ENCODE data around the gene SETD5.
A peak's percentile ranks its signal among the peaks of the same experiment; 100 is the strongest.

The SETD5 gene
- total RNA-seq = 97.8 to 344 (median 135) reads per million in 9 experiments

- no peaks in the 10 kb centered on the region for H3K9me3 Mint-ChIP-seq
- DNase-seq (peak; percentile 99 to 100 (median 99)), ATAC-seq (replicated peaks) (peak; percentile 59)
- H3K27ac Mint-ChIP-seq = peak within 1 kb of the TSS; percentile 97 to 99
- peaks cover 65% of the 10 kb centered on the region for H3K36me3 Mint-ChIP-seq (ENCODE audit: insufficient read depth)
- H3K4me3 Mint-ChIP-seq = peak within 1 kb of the TSS; percentile 94 to 97
- no peaks in the 10 kb centered on the region for H3K27me3 Mint-ChIP-seq
- peaks cover 54 to 64% of the 10 kb centered on the region in 2 donors for H3K4me1 Mint-ChIP-seq (ENCODE audit: low read depth in 2 of 2)
Observed at GRCh38 chr3:9397332-9397905, at the start of gene SETD5. Gene SETD5 (plus strand): TSS chr3:9397615. CDS start chr3:9428939, 31,324 bp downstream.

- DNase-seq (no peak), ATAC-seq (replicated peaks) (no peak)
- Mint-ChIP-seq H3K4me1 (ENCODE audit: low read depth in 2 of 2) (peaks cover under 1% of the 10 kb centered on the region in 2 donors), H3K27ac (no peak overlapping the region), H3K4me3 (no peak overlapping the region), H3K9me3 (no peaks in the 10 kb centered on the region), H3K27me3 (no peaks in the 10 kb centered on the region), H3K36me3 (ENCODE audit: insufficient read depth) (no peaks in the 10 kb centered on the region)
Observed at GRCh38 chr3:9347887-9348286, 49.5 kb upstream of the SETD5 start.

- no peaks in the 10 kb centered on the region for H3K36me3 Mint-ChIP-seq (ENCODE audit: insufficient read depth)
- H3K4me3 Mint-ChIP-seq = no peak overlapping the region
- H3K27me3 Mint-ChIP-seq = no peaks in the 10 kb centered on the region
- no peak overlapping the region for H3K27ac Mint-ChIP-seq
- no peaks in the 10 kb centered on the region for H3K9me3 Mint-ChIP-seq
- DNase-seq (no peak), ATAC-seq (replicated peaks) (no peak)
- H3K4me1 Mint-ChIP-seq (ENCODE audit: low read depth in 2 of 2) = peaks cover 4 to 10% of the 10 kb centered on the region in 2 donors
Observed at GRCh38 chr3:9349321-9350117, 47.9 kb upstream of the SETD5 start.

- DNase-seq (no peak), ATAC-seq (replicated peaks) (no peak)
- H3K4me3 Mint-ChIP-seq = no peak overlapping the region
- no peak overlapping the region for H3K27ac Mint-ChIP-seq
- peaks cover 14 to 19% of the 10 kb centered on the region in 2 donors for H3K4me1 Mint-ChIP-seq (ENCODE audit: low read depth in 2 of 2)
- no peaks in the 10 kb centered on the region for H3K9me3 Mint-ChIP-seq
- H3K36me3 Mint-ChIP-seq (ENCODE audit: insufficient read depth) = no peaks in the 10 kb centered on the region
- no peaks in the 10 kb centered on the region for H3K27me3 Mint-ChIP-seq
Observed at GRCh38 chr3:9351709-9352126, 45.7 kb upstream of the SETD5 start.

- ATAC-seq (replicated peaks) (peak; percentile 60), DNase-seq (peak; percentile 51 to 57 (median 53))
- H3K4me1 Mint-ChIP-seq (ENCODE audit: low read depth in 2 of 2) = peaks cover 14 to 19% of the 10 kb centered on the region in 2 donors
- H3K36me3 Mint-ChIP-seq (ENCODE audit: insufficient read depth) = no peaks in the 10 kb centered on the region
- H3K27me3 Mint-ChIP-seq = no peaks in the 10 kb centered on the region
- H3K9me3 Mint-ChIP-seq = no peaks in the 10 kb centered on the region
- H3K4me3 Mint-ChIP-seq = no peak overlapping the region
- H3K27ac Mint-ChIP-seq = peak overlapping the region in 1 of 2 donors; percentile 54
Observed at GRCh38 chr3:9352917-9353752, 44.3 kb upstream of the SETD5 start.

- no peak for DNase-seq
- peaks cover 7 to 14% of the 10 kb centered on the region in 2 donors for H3K4me1 Mint-ChIP-seq (ENCODE audit: low read depth in 2 of 2)
- no peaks in the 10 kb centered on the region for H3K27me3 Mint-ChIP-seq
- peaks cover 28% of the 10 kb centered on the region for H3K36me3 Mint-ChIP-seq (ENCODE audit: insufficient read depth)
- H3K4me3 Mint-ChIP-seq = peak overlapping the region in 1 of 2 donors; percentile 98
- H3K9me3 Mint-ChIP-seq = no peaks in the 10 kb centered on the region
- ATAC-seq (replicated peaks) = no peak
- H3K27ac Mint-ChIP-seq = peak overlapping the region; percentile 71 to 100
Observed at GRCh38 chr3:9361691-9362388, 35.6 kb upstream of the SETD5 start.

GRCh38 chr3:9362731-9363530 lies 34.5 kb upstream of the SETD5 start, which contains the start of gene THUMPD3:
Gene THUMPD3 (plus strand): TSS chr3:9363054. CDS start chr3:9365069, 2,015 bp downstream.
- H3K4me1 Mint-ChIP-seq (ENCODE audit: low read depth in 2 of 2) = peaks cover 7 to 14% of the 10 kb centered on the region in 2 donors
- H3K27me3 Mint-ChIP-seq = no peaks in the 10 kb centered on the region
- H3K4me3 Mint-ChIP-seq = peak within 1 kb of the TSS; percentile 98 to 99
- DNase-seq (peak; percentile 85 to 87 (median 86)), ATAC-seq (replicated peaks) (peak; percentile 96)
- H3K36me3 Mint-ChIP-seq (ENCODE audit: insufficient read depth) = peaks cover 39% of the 10 kb centered on the region
- H3K9me3 Mint-ChIP-seq = no peaks in the 10 kb centered on the region
- peak within 1 kb of the TSS; percentile 100 for H3K27ac Mint-ChIP-seq

GRCh38 chr3:9369508-9369907 lies 27.9 kb upstream of the SETD5 start:
- Mint-ChIP-seq H3K4me1 (ENCODE audit: low read depth in 2 of 2) (peaks cover 0 to 26% of the 10 kb centered on the region in 2 donors), H3K9me3 (no peaks in the 10 kb centered on the region), H3K4me3 (no peak overlapping the region)

GRCh38 chr3:9373465-9373864 lies 23.9 kb upstream of the SETD5 start:
- Mint-ChIP-seq H3K4me1 (ENCODE audit: low read depth in 2 of 2) (peaks cover 10 to 38% of the 10 kb centered on the region in 2 donors), H3K27me3 (no peaks in the 10 kb centered on the region), H3K27ac (peak overlapping the region in 1 of 2 donors; percentile 31), H3K36me3 (ENCODE audit: insufficient read depth) (peaks cover 89% of the 10 kb centered on the region), H3K9me3 (no peaks in the 10 kb centered on the region), H3K4me3 (no peak overlapping the region)
- DNase-seq (no peak), ATAC-seq (replicated peaks) (no peak)

More at GRCh38 chr3:9369508-9369907, 27.9 kb upstream of the SETD5 start:
- H3K36me3 Mint-ChIP-seq (ENCODE audit: insufficient read depth) = peaks cover 91% of the 10 kb centered on the region
- no peak for DNase-seq
- H3K27ac Mint-ChIP-seq = no peak overlapping the region
- ATAC-seq (replicated peaks) = no peak
- H3K27me3 Mint-ChIP-seq = no peaks in the 10 kb centered on the region

GRCh38 chr3:9377981-9378380 lies 19.4 kb upstream of the SETD5 start:
- H3K4me1 Mint-ChIP-seq (ENCODE audit: low read depth in 2 of 2) = peaks cover 10 to 37% of the 10 kb centered on the region in 2 donors
- no peak for ATAC-seq (replicated peaks)
- H3K27me3 Mint-ChIP-seq = no peaks in the 10 kb centered on the region
- peaks cover 68% of the 10 kb centered on the region for H3K36me3 Mint-ChIP-seq (ENCODE audit: insufficient read depth)
- no peak overlapping the region for H3K4me3 Mint-ChIP-seq
- H3K9me3 Mint-ChIP-seq = no peaks in the 10 kb centered on the region
- peak overlapping the region; percentile 54 to 57 for H3K27ac Mint-ChIP-seq
- DNase-seq = no peak

- peaks cover 10 to 33% of the 10 kb centered on the region in 2 donors for H3K4me1 Mint-ChIP-seq (ENCODE audit: low read depth in 2 of 2)
- no peaks in the 10 kb centered on the region for H3K9me3 Mint-ChIP-seq
- DNase-seq (no peak), ATAC-seq (replicated peaks) (no peak)
- no peaks in the 10 kb centered on the region for H3K27me3 Mint-ChIP-seq
- H3K4me3 Mint-ChIP-seq = no peak overlapping the region
- peak overlapping the region; percentile 1 to 61 for H3K27ac Mint-ChIP-seq
- peaks cover 69% of the 10 kb centered on the region for H3K36me3 Mint-ChIP-seq (ENCODE audit: insufficient read depth)
Observed at GRCh38 chr3:9379327-9379726, 18.1 kb upstream of the SETD5 start.

GRCh38 chr3:9380014-9380413 lies 17.4 kb upstream of the SETD5 start:
- no peaks in the 10 kb centered on the region for H3K27me3 Mint-ChIP-seq
- peak overlapping the region; percentile 1 to 61 for H3K27ac Mint-ChIP-seq
- no peaks in the 10 kb centered on the region for H3K9me3 Mint-ChIP-seq
- DNase-seq = no peak
- peaks cover 10 to 31% of the 10 kb centered on the region in 2 donors for H3K4me1 Mint-ChIP-seq (ENCODE audit: low read depth in 2 of 2)
- no peak for ATAC-seq (replicated peaks)
- no peak overlapping the region for H3K4me3 Mint-ChIP-seq
- H3K36me3 Mint-ChIP-seq (ENCODE audit: insufficient read depth) = peaks cover 69% of the 10 kb centered on the region
